ENCODE data around the gene TPRA1. TPM values are rescaled to one million over a fixed set of nuclear protein-coding genes. Genes with fewer than 3 reads are reported as not detected.

The TPRA1 gene
- total RNA-seq, 1 experiment from 2014 or later, result 20.0 TPM

DNA sequence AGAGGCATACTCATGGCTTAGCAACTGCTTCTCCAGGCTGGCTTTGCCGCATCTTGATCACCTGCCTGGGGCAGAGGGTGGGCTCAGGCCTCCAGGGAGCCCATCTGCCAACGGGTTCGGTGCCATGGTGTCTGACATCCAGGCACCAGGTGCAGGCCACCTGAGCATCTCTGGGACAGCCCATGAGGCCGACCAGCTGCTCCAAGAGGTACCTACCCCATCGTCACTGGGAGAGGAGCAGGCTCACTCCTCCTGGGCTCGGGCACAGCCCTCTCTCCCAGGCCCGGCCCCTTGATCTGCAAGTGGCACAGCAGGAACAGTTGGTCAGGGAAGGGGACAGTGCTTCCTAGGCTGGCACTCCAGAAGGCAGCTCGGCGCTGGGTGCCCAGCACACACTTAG lies 21.9 kb downstream of the TPRA1 start:
- Mint-ChIP-seq H3K36me3 (ENCODE audit: insufficient read depth in 1 of 3, low read depth in 3 of 3) (peaks cover 1 to 15% (median 9%) of the 10 kb centered on the region in 3 experiments; a peak in 4 of 7 replicates), H3K9me3 (peaks cover 2 to 3% of the 10 kb centered on the region in 2 experiments; a peak in 2 of 5 replicates), H3K27ac (no peak overlapping the region), H3K27me3 (ENCODE audit: low read depth) (peaks cover 10% of the 10 kb centered on the region), H3K4me3 (no peak overlapping the region), H3K4me1 (0 out of 4 replicates have a peak, but pooled peaks cover 2 to 3% of the 10 kb centered on the region in 2 experiments)
- H2AK5ac ChIP-seq (ENCODE audit: insufficient read length, low read length), result no peak overlapping the region
- H3K4me1 ChIP-seq (ENCODE audit: insufficient read depth, low read length), result no peaks in the 10 kb centered on the region
- no peak overlapping the region for H3K23ac ChIP-seq (ENCODE audit: insufficient read length, low read depth, low read length)
- TF ChIP-seq, protein P1, sequence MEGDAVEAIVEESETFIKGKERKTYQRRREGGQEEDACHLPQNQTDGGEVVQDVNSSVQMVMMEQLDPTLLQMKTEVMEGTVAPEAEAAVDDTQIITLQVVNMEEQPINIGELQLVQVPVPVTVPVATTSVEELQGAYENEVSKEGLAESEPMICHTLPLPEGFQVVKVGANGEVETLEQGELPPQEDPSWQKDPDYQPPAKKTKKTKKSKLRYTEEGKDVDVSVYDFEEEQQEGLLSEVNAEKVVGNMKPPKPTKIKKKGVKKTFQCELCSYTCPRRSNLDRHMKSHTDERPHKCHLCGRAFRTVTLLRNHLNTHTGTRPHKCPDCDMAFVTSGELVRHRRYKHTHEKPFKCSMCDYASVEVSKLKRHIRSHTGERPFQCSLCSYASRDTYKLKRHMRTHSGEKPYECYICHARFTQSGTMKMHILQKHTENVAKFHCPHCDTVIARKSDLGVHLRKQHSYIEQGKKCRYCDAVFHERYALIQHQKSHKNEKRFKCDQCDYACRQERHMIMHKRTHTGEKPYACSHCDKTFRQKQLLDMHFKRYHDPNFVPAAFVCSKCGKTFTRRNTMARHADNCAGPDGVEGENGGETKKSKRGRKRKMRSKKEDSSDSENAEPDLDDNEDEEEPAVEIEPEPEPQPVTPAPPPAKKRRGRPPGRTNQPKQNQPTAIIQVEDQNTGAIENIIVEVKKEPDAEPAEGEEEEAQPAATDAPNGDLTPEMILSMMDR (conservative IDR thresholded peaks at IDR 0.05), result no peak
- no CpG with 5 or more reads among the region's 9 CpGs for WGBS (ENCODE audit: extremely low coverage, insufficient read length, low lambda C conversion rate)
- no peak overlapping the region for H4K8ac ChIP-seq (replicated peaks; ENCODE audit: insufficient read length, low read depth, low read length)
- no peak overlapping the region for H3K18ac ChIP-seq (ENCODE audit: insufficient read length, low read depth, low read length)
- no peaks in the 10 kb centered on the region for H3K79me2 ChIP-seq (ENCODE audit: insufficient read depth, low read length)
- H3K4me2 ChIP-seq (ENCODE audit: insufficient read depth, insufficient read length, low read length), result no peak overlapping the region
- no peak overlapping the region for H3T11ph ChIP-seq (ENCODE audit: low read length)
- H2BK120ac ChIP-seq (ENCODE audit: low read depth, low read length, poor library complexity, severe bottlenecking), result no peak overlapping the region
- no peak overlapping the region for H2BK5ac ChIP-seq (ENCODE audit: insufficient read length, low read length)
- no peak overlapping the region for H2AFZ ChIP-seq (ENCODE audit: low read length)
- DNase-seq, result no peak
- no peaks in the 10 kb centered on the region for H4K20me1 ChIP-seq (ENCODE audit: control insufficient read depth, insufficient read depth, insufficient read length)
- no peak overlapping the region for H3K4ac ChIP-seq (ENCODE audit: low read depth, low read length)
- H2BK15ac ChIP-seq (ENCODE audit: low read depth, low read length), result no peak overlapping the region
- no peak overlapping the region for H3K14ac ChIP-seq (ENCODE audit: insufficient read depth, low read length)
- H4K5ac ChIP-seq (ENCODE audit: insufficient read length, low read depth, low read length), result no peak overlapping the region
- no peak overlapping the region for H4K91ac ChIP-seq (ENCODE audit: insufficient read length, low read depth, low read length)
- H3K9me3 ChIP-seq (ENCODE audit: control insufficient read depth, low read depth, low read length), result no peaks in the 10 kb centered on the region
- H2BK12ac ChIP-seq (ENCODE audit: insufficient read length, low read depth, low read length), result no peak overlapping the region
- H3K23me2 ChIP-seq (ENCODE audit: insufficient read length, low read depth, low read length, poor library complexity, severe bottlenecking), result no peaks in the 10 kb centered on the region
- no peaks in the 10 kb centered on the region for H3K27me3 ChIP-seq (ENCODE audit: insufficient read depth, low read length)
- no peaks in the 10 kb centered on the region for H3K79me1 ChIP-seq (ENCODE audit: insufficient read depth, low read depth, low read length, poor library complexity, severe bottlenecking)
- no peak overlapping the region for H2BK20ac ChIP-seq (ENCODE audit: low read depth, low read length, poor library complexity, severe bottlenecking)
- H3K27ac ChIP-seq (ENCODE audit: insufficient read length, low read depth, low read length), result no peak overlapping the region
- H3K56ac ChIP-seq (ENCODE audit: insufficient read length, low read depth, low read length), result no peak overlapping the region
- no peak overlapping the region for H3K9ac ChIP-seq (ENCODE audit: extremely low read depth, insufficient read length, low read length)

Data from H9 (cell line).